ES-I3 (cell line): ENCODE measurements around the gene MAK.
"Not testable (repeated sequence)": the region's sequence is repeated elsewhere in the genome, so short reads cannot be mapped to it uniquely, and the experiment has no call there.

Experiments
- H3K36me3 ChIP-seq: 2 replicates; pipeline ENCODE4 v1.6.1; 2013; ENCODE audit warnings: mild to moderate bottlenecking, low read length, control low read depth, moderate library complexity; ENCODE audit not compliant: insufficient read depth
- H3K4me1 ChIP-seq: 2 replicates; pipeline ENCODE4 v1.6.1; 2013; ENCODE audit warnings: mild to moderate bottlenecking, control low read depth, low read length; ENCODE audit not compliant: insufficient read depth
- H3K9ac ChIP-seq: 2 replicates; pipeline ENCODE4 v1.6.1; 2013; ENCODE audit warnings: low read depth, mild to moderate bottlenecking, low read length, moderate library complexity
- H3K9me3 ChIP-seq: 2 replicates; pipeline ENCODE4 v1.6.1; 2013; ENCODE audit warnings: mild to moderate bottlenecking, low read length, moderate library complexity; ENCODE audit not compliant: control insufficient read depth, insufficient read depth

MAK gene

GRCh38 chr6:10837995-10838793, at the start of gene MAK:
TSS of gene MAK (minus strand) at chr6:10838539. CDS start at chr6:10830648, 7,891 bp downstream.
- Histone ChIP-seq H3K9me3 (no peaks in the 10 kb centered on the region), H3K4me1 (no peaks in the 10 kb centered on the region), H3K36me3 (no peaks in the 10 kb centered on the region), H3K9ac (peak within 1 kb of the TSS; percentile 81)

GRCh38 chr6:10886691-10887502, 48.6 kb upstream of the MAK start, which contains the start of gene SYCP2L:
TSS of gene SYCP2L (plus strand) at chr6:10887052. CDS start at chr6:10887127, 75 bp downstream.
- no peaks in the 10 kb centered on the region for H3K9me3 ChIP-seq
- no peaks in the 10 kb centered on the region; the same call in 1 of the 2 replicates for H3K36me3 ChIP-seq
- peaks cover 6% of the 10 kb centered on the region; the same call in 1 of the 2 replicates for H3K4me1 ChIP-seq
- H3K9ac ChIP-seq: peak within 1 kb of the TSS; percentile 94

- not testable (repeated sequence) for H3K36me3 ChIP-seq, H3K4me1 ChIP-seq, H3K9me3 ChIP-seq
- H3K9ac ChIP-seq: peak overlapping the region; percentile 94
Observed at GRCh38 chr6:10886365-10886690, 48.0 kb upstream of the MAK start.

GRCh38 chr6:10884245-10884972, 46.1 kb upstream of the MAK start:
- no peaks in the 10 kb centered on the region for H3K36me3 ChIP-seq
- H3K4me1 ChIP-seq: peaks cover 6% of the 10 kb centered on the region; the same call in 1 of the 2 replicates
- H3K9me3 ChIP-seq: no peaks in the 10 kb centered on the region
- peak overlapping the region; percentile 40; the same call in 1 of the 2 replicates for H3K9ac ChIP-seq

GRCh38 chr6:10883312-10884244, 45.2 kb upstream of the MAK start:
- H3K36me3 ChIP-seq: no peaks in the 10 kb centered on the region
- peaks cover 6% of the 10 kb centered on the region; the same call in 1 of the 2 replicates for H3K4me1 ChIP-seq
- no peaks in the 10 kb centered on the region for H3K9me3 ChIP-seq
- H3K9ac ChIP-seq: peak overlapping the region; percentile 48; the same call in 1 of the 2 replicates

- H3K36me3 ChIP-seq: no peaks in the 10 kb centered on the region
- H3K4me1 ChIP-seq: peaks cover 6% of the 10 kb centered on the region; the same call in 1 of the 2 replicates
- no peaks in the 10 kb centered on the region for H3K9me3 ChIP-seq
Observed at GRCh38 chr6:10882657-10883171, 44.4 kb upstream of the MAK start.

GRCh38 chr6:10882253-10882630, 43.9 kb upstream of the MAK start:
- not testable (repeated sequence) for H3K9me3 ChIP-seq, H3K4me1 ChIP-seq, H3K36me3 ChIP-seq
- H3K9ac ChIP-seq: peak overlapping the region; percentile 48; the same call in 1 of the 2 replicates

More at GRCh38 chr6:10882657-10883171, 44.4 kb upstream of the MAK start:
- H3K9ac ChIP-seq: peak overlapping the region; percentile 48; the same call in 1 of the 2 replicates

- Histone ChIP-seq H3K9me3 (no peaks in the 10 kb centered on the region), H3K9ac (no peak overlapping the region), H3K36me3 (no peaks in the 10 kb centered on the region), H3K4me1 (no peaks in the 10 kb centered on the region)
Observed at GRCh38 chr6:10880366-10880765, 42.0 kb upstream of the MAK start.

- Histone ChIP-seq H3K4me1 (no peaks in the 10 kb centered on the region), H3K9ac (no peak overlapping the region), H3K9me3 (no peaks in the 10 kb centered on the region), H3K36me3 (no peaks in the 10 kb centered on the region)
Observed at GRCh38 chr6:10877871-10878270, 39.5 kb upstream of the MAK start.

- Histone ChIP-seq H3K9me3 (no peaks in the 10 kb centered on the region), H3K4me1 (no peaks in the 10 kb centered on the region)
Observed at GRCh38 chr6:10877012-10877411, 38.7 kb upstream of the MAK start.

GRCh38 chr6:10875026-10875425, 36.7 kb upstream of the MAK start:
- Histone ChIP-seq H3K9ac (no peak overlapping the region), H3K36me3 (no peaks in the 10 kb centered on the region), H3K9me3 (no peaks in the 10 kb centered on the region), H3K4me1 (no peaks in the 10 kb centered on the region)

More at GRCh38 chr6:10877012-10877411, 38.7 kb upstream of the MAK start:
- H3K9ac ChIP-seq: no peak overlapping the region
- H3K36me3 ChIP-seq: no peaks in the 10 kb centered on the region

GRCh38 chr6:10874207-10874606, 35.9 kb upstream of the MAK start:
- no peaks in the 10 kb centered on the region for H3K4me1 ChIP-seq
- H3K36me3 ChIP-seq: no peaks in the 10 kb centered on the region
- H3K9me3 ChIP-seq: no peaks in the 10 kb centered on the region
- H3K9ac ChIP-seq: no peak overlapping the region

- no peaks in the 10 kb centered on the region for H3K36me3 ChIP-seq
Observed at GRCh38 chr6:10873374-10873773, 35.0 kb upstream of the MAK start.

More at GRCh38 chr6:10873374-10873773, 35.0 kb upstream of the MAK start:
- H3K4me1 ChIP-seq: no peaks in the 10 kb centered on the region
- H3K9me3 ChIP-seq: no peaks in the 10 kb centered on the region
- H3K9ac ChIP-seq: no peak overlapping the region
